Kidney epithelial cell (primary cell): Measurements from ENCODE around the gene SYNM. TPM values are rescaled to one million over a fixed set of nuclear protein-coding genes. Genes with fewer than 3 reads are reported as not detected.
"Not testable (repeated sequence)": the region's sequence is repeated elsewhere in the genome, so short reads cannot be mapped to it uniquely, and the experiment has no call there.

Experiments
- DNase-seq: peaks from one replicate; pipeline ENCODE4 v3.0.0-alpha.2; 2010; ENCODE audit warnings: low read depth
- H3K27me3 ChIP-seq: 2 replicates; pipeline ENCODE4 v1.6.0; 2011; ENCODE audit warnings: low read length; ENCODE audit not compliant: control insufficient read depth, insufficient read depth
- H3K36me3 ChIP-seq: 2 replicates; pipeline ENCODE4 v1.5.1; 2011; ENCODE audit warnings: low read length; ENCODE audit not compliant: control insufficient read depth, insufficient read depth
- H3K4me3 ChIP-seq: 2 replicates; pipeline ENCODE4 v1.5.1; 2011; ENCODE audit warnings: low read depth, mild to moderate bottlenecking, control low read depth, low read length
- CTCF ChIP-seq: IDR thresholded peaks from 2 replicates; pipeline ENCODE4 v1.5.1; 2011; ENCODE audit warnings: mild to moderate bottlenecking, moderate library complexity, low read length, control low read depth, inconsistent platforms; ENCODE audit not compliant: insufficient read depth, poor library complexity, severe bottlenecking
- total RNA-seq: library from RNA; depleted of rRNA; stranded (reverse); fragments of >200 nt; gene quantifications from 2 replicates; pipeline ENCODE4 v1.2.3, GENCODE V29; 2015

The SYNM gene
- total RNA-seq, 1 donor from 2014 or later, result 3.9 TPM

- no peaks in the 10 kb centered on the region for H3K27me3 ChIP-seq
- no peak for TF ChIP-seq CTCF
- no peaks in the 10 kb centered on the region for H3K36me3 ChIP-seq
- H3K4me3 ChIP-seq, result peak overlapping the region; percentile 52
- DNase-seq, result no peak
These were observed 46.4 kb upstream of the SYNM start for GRCh38 chr15:99058421-99058870.

GRCh38 chr15:99059010-99059981 is 45.6 kb upstream of the SYNM start:
- peak; percentile 54 for DNase-seq
- H3K27me3 ChIP-seq, result no peaks in the 10 kb centered on the region
- H3K4me3 ChIP-seq, result peak overlapping the region; percentile 50
- peak; percentile 22 for TF ChIP-seq CTCF
- no peaks in the 10 kb centered on the region for H3K36me3 ChIP-seq

- not testable (repeated sequence) for H3K36me3 ChIP-seq, H3K27me3 ChIP-seq, DNase-seq, H3K4me3 ChIP-seq
These were observed 44.7 kb upstream of the SYNM start for GRCh38 chr15:99060186-99060585.

GRCh38 chr15:99062226-99062625 is 42.7 kb upstream of the SYNM start:
- no peak overlapping the region for H3K4me3 ChIP-seq
- no peak for DNase-seq
- H3K27me3 ChIP-seq, result no peaks in the 10 kb centered on the region
- TF ChIP-seq CTCF, result no peak
- no peaks in the 10 kb centered on the region for H3K36me3 ChIP-seq

- Histone ChIP-seq H3K4me3 (no peak overlapping the region), H3K27me3 (no peaks in the 10 kb centered on the region), H3K36me3 (no peaks in the 10 kb centered on the region)
- no peak for DNase-seq
- TF ChIP-seq CTCF, result no peak
These were observed 36.7 kb upstream of the SYNM start for GRCh38 chr15:99068186-99068585.

GRCh38 chr15:99070208-99070607 is 34.7 kb upstream of the SYNM start:
- no peak for TF ChIP-seq CTCF
- DNase-seq, result no peak
- H3K4me3 ChIP-seq, result no peak overlapping the region
- H3K36me3 ChIP-seq, result no peaks in the 10 kb centered on the region
- H3K27me3 ChIP-seq, result no peaks in the 10 kb centered on the region
